ENCODE results near the gene TINCR.
"Not testable (repeated sequence)": the region's sequence is repeated elsewhere in the genome, so short reads cannot be mapped to it uniquely, and the experiment has no call there.

Gene TINCR
- 0.62 to 3.2 (median 1.8) reads per million in 4 donors for total RNA-seq

DNA sequence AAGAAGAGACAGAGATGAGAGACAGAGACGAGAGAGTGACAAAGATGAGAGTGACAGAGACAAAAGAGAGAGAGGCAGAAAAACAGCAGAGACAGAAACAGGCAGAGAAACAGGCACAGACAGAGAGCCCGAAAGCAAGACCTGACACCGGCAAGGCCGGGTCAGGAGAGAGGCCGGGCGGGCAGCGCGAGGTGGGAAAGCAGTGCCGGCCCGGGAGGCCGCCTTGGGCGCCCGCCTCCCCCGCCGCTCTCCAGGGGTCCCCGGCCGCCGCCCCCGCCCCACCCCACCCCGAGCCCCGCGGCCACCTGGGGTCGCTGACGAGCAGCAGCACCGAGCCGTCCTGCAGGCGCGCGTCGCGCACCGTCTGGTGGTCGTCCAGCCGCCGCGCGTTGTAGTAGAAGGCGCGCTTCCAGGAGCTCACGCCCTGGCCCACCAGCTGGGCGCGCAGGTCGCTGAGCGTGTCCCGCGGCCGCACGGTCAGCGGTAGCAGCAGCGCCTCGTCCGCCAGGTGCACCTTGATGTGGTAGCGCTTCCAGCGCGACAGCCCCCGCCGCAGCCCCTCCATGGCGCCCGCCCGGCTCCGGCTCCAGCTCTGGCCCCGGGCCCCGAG is at the start of gene TINCR:
TINCR (minus strand) TSS at position 594 of the 610 bp plus-strand sequence.
- DNase-seq: no peak

- DNase-seq: no peak
These were observed 49.3 kb upstream of the TINCR start for GRCh38 chr19:5617080-5617479.

DNA sequence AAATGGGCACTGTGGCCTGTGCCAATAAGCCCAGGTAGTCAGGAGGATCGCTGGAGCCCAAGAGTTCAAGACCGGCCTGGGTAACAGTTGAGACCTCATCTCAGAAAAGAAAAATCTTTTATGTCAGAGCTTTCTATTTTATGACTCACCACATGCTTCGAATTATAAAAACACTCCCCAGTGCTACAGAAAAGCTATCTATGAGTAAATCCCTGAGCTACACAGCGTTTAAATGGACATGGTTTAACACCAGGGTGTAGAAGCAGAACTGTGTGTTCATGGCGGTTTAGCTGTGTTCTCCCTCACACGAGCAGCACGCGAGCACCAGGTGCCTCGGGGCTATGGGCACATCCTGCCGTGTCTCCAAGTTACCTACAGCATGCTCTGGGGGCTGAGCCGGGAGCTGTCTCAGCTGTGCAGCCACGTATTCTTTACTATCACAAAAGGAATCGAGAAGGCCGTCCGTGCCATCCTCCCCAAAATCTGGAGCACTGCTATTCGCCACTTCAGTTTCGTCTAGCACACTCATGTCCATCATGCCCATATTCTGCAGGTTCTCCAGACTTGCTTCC is 48.1 kb upstream of the TINCR start:
- no peak for DNase-seq

GRCh38 chr19:5612891-5613865 is 45.4 kb upstream of the TINCR start:
- DNase-seq: no peak

- DNase-seq: no peak
These were observed 42.2 kb upstream of the TINCR start for GRCh38 chr19:5609881-5610448.

- not testable (repeated sequence) for DNase-seq
These were observed 41.0 kb upstream of the TINCR start for GRCh38 chr19:5608766-5609165.

- no peak for DNase-seq
These were observed 40.5 kb upstream of the TINCR start for GRCh38 chr19:5608291-5608690.

- DNase-seq: no peak
These were observed 39.8 kb upstream of the TINCR start for GRCh38 chr19:5607318-5608275.

DNA sequence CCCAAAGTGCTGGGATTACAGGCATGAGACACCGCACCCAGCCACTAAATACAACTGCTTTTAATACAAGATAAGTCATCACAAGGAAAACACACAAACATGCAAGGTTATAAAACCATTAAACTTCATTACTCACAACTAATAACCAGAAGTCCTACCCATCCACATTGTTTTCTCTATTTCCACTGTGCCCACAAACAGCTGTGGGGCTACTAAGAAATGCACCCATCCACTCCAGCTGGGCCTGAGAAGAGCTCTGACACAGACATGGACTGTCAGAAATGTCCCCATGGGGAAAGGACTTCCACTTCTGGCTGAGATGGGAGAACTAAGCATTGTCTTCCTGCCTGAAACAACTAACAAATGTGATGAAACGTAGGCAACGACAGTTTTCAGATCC is 37.6 kb upstream of the TINCR start:
- DNase-seq: no peak

- no peak for DNase-seq
These were observed 35.9 kb upstream of the TINCR start for GRCh38 chr19:5603626-5604025.

GRCh38 chr19:5600797-5601196 is 33.0 kb upstream of the TINCR start:
- DNase-seq: no peak

- DNase-seq: no peak
These were observed 28.0 kb upstream of the TINCR start for GRCh38 chr19:5595745-5596144.

GRCh38 chr19:5595129-5595528 is 27.4 kb upstream of the TINCR start:
- no peak for DNase-seq

GRCh38 chr19:5594521-5594950 is 26.8 kb upstream of the TINCR start:
- DNase-seq: no peak

DNA sequence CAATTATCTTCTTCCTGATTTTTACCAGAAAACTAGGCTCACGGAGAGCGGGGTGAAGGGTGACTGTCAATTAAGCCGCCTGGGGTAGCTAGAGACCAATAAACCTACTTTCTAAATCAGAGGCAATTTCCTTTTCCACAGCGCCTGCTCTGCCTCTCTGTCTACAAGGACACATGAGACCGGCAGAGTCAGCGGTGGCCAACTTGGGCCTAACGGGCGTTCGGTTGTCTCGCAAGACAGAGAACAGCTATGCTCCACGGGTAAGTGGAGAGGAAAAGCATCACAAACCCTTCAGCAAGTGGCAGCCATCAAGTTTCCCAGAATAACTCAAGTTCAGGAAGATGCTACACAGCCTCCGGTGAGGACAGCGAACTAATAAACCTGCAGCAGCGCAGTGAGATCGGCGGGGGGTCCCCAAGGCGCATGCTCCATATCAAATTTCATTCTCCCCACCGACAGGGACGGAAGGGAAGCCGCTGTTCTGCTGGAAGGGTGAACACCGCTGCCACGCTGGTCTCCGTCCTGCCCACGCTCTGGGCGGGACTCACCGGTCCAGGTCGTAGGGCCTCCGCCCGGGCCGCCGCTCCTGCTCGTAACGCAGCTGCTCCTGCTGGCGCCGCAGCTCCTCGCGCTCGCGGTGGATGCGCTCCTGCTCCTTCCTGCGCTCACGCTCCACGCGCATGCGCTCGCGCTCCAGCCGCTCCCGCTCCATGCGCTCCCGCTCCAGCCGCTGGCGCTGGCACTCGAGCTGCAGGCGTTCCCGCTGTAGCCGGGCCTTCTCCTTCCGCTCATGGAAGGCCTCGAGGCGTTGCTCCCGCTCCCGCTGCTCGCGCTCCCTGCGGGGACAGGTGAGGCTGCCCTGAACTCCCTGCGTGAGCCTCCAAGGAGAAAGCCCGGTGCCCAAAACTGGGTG is 25.8 kb upstream of the TINCR start:
- no peak for DNase-seq

DNA sequence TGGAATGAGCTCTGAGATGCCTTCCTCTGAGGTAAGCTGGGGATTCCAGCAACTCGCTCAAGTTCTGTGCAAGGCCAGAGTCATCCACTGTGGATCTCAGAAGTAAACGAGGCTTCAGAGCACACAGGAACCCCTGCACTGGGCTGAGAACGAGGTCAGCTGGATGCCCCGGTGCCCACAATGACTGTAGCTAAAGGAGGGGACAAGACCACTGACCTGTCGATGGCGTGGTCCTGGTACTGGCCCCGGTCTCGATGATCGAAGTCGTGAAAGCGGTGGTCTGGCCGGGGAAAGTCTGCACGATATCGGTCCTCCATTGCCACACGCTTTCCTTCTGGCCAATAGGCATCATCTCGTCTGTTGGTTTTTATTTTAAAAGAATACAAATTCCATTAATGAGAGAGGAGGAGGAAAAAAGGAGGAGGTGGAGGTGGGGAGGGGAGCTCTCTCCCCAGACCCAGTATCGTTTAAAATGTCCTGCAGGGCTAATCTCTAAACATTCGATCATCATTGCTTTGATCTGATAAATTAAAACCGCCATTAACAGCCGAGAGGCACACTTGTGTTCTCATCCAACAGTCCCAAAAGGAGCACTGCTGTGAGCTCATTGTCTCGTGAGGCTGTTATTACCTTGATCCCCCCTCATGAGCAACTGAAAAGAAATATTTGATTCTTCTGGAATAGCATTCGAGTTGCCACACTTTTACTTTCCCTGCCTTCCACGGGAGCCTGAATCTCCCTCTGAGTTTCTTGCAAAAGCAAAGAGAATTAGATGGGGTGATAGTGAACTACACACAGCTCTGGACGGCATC is 25.0 kb upstream of the TINCR start:
- DNase-seq: no peak

DNA sequence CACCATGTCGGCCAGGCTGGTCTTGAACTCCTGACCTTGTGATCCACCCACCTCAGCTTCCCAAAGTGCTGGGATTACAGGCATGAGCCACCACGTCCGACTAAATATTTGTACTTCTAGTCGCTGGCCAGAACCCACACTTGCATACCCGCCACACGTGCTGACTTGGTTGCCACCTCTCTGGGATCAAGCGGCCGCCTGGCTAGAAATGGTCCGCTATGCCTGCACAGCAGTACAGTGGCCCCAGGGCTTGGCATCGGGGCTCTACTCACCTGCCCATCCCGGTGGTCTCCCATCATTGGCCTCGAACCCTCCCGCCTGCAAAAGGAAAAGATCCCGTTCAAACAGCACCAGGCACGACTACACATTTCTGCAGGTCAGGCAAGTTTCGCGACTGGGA is 23.7 kb upstream of the TINCR start:
- no peak for DNase-seq

- DNase-seq: no peak
These were observed 23.1 kb upstream of the TINCR start for GRCh38 chr19:5590865-5591154.

GRCh38 chr19:5590151-5590864 is 22.6 kb upstream of the TINCR start:
- no peak for DNase-seq
